Liver (tissue), 9 donors: ENCODE data around the gene FASTKD1. TPM values are rescaled to one million over a fixed set of nuclear protein-coding genes. Genes with fewer than 3 reads are reported as not detected.
A peak's percentile ranks its signal among the peaks of the same experiment; 100 is the strongest.

Experiments
- DNase-seq: peaks from one replicate; pipeline ENCODE4 v3.0.0-alpha.2; 2017; ENCODE audit warnings: low spot score
- H3K27ac ChIP-seq, 2 donors: one replicate each; pipeline ENCODE4 v1.7.0; 2013; ENCODE audit warnings: inconsistent platforms in 2 of 2, low read length in 2 of 2, control low read depth in 1 of 2, low read depth in 1 of 2, mild to moderate bottlenecking in 1 of 2
- H3K27me3 ChIP-seq, 4 donors: one replicate each; pipeline versions ENCODE4 v1.6.1 to v1.7.0; 2013; ENCODE audit warnings: low read length in 3 of 4, inconsistent platforms in 1 of 4, mild to moderate bottlenecking in 1 of 4, moderate library complexity in 1 of 4; ENCODE audit not compliant: control insufficient read depth in 4 of 4, insufficient read depth in 4 of 4
- H3K36me3 ChIP-seq, 4 donors: one replicate each; pipeline versions ENCODE4 v1.6.1 to v1.7.0; 2013; ENCODE audit warnings: low read length in 3 of 4, mild to moderate bottlenecking in 3 of 4, low read depth in 1 of 4, moderate library complexity in 1 of 4; ENCODE audit not compliant: control insufficient read depth in 4 of 4, insufficient read depth in 3 of 4
- H3K4me1 ChIP-seq, 4 donors: one replicate each; pipeline versions ENCODE4 v1.6.1 to v1.7.0; 2013; ENCODE audit warnings: low read length in 3 of 4, mild to moderate bottlenecking in 3 of 4, moderate library complexity in 1 of 4; ENCODE audit not compliant: control insufficient read depth in 4 of 4, insufficient read depth in 4 of 4
- H3K4me3 ChIP-seq, 3 donors: one replicate each; pipeline versions ENCODE4 v1.6.1 to v1.7.0; 2013; ENCODE audit warnings: low read length in 3 of 3, control low read depth in 1 of 3, low read depth in 1 of 3, mild to moderate bottlenecking in 1 of 3
- H3K9ac ChIP-seq, 2 donors: one replicate each; pipeline ENCODE4 v1.7.0; 2013; ENCODE audit warnings: low read length in 2 of 2, mild to moderate bottlenecking in 2 of 2, moderate library complexity in 2 of 2, control low read depth in 1 of 2, low read depth in 1 of 2
- H3K9me3 ChIP-seq, 4 donors: one replicate each; pipeline versions ENCODE4 v1.6.1 to v1.7.0; 2013; ENCODE audit warnings: low read length in 3 of 4; ENCODE audit not compliant: control insufficient read depth in 4 of 4
- EGR1 ChIP-seq, 2 donors: IDR thresholded peaks; 2 replicates each; pipeline ENCODE4 v1.6.1; 2016 to 2018; ENCODE audit warnings: antibody characterized with exemption in 2 of 2, low read depth in 2 of 2
- FOXA1 ChIP-seq: IDR thresholded peaks from 2 replicates; pipeline ENCODE4 v1.6.1; 2016; ENCODE audit warnings: antibody characterized with exemption
- FOXA2 ChIP-seq: IDR thresholded peaks from 2 replicates; pipeline ENCODE4 v1.6.1; 2016; ENCODE audit warnings: antibody characterized with exemption
- HNF4A ChIP-seq, 2 donors: conservative IDR thresholded peaks; 2 replicates each; pipeline ENCODE4 v1.6.1; 2016; ENCODE audit warnings: antibody characterized with exemption in 2 of 2, mild to moderate bottlenecking in 2 of 2
- HNF4G ChIP-seq: IDR thresholded peaks from 2 replicates; pipeline ENCODE4 v1.6.1; 2016; ENCODE audit warnings: antibody characterized with exemption
- JUND ChIP-seq, 2 donors: IDR thresholded peaks; 2 replicates each; pipeline ENCODE4 v1.6.1; 2016; ENCODE audit warnings: antibody characterized with exemption in 2 of 2
- RAD21 ChIP-seq, 2 donors: IDR thresholded peaks; 2 replicates each; pipeline ENCODE4 v1.6.1; 2016; ENCODE audit warnings: antibody characterized with exemption in 2 of 2, mild to moderate bottlenecking in 2 of 2
- TAF1 ChIP-seq: conservative IDR thresholded peaks from 2 replicates; pipeline ENCODE4 v1.6.1; 2016; ENCODE audit warnings: antibody characterized with exemption, mild to moderate bottlenecking
- YY1 ChIP-seq: IDR thresholded peaks from 2 replicates; pipeline ENCODE4 v1.6.1; 2016; ENCODE audit warnings: antibody characterized with exemption, mild to moderate bottlenecking
- WGBS: extraction: QIAGEN DNeasy Blood & Tissue Kit; methylation state at CpG from one replicate; pipeline ENCODE4 v1.1.7; 2013; 5-methylcytosine and 5-hydroxymethylcytosine counted together
- polyA plus RNA-seq, 2 donors: library from polyadenylated mRNA; stranded (reverse) in 1 of 2; unstranded in 1 of 2; fragments of 200-250 nt in 1 of 2; fragments of >200 nt in 1 of 2; fragmentation: Nextera tagmentation in 1 of 2; extraction: Ambion mirVana in 1 of 2; gene quantifications; one replicate each; pipeline versions ENCODE4 v1.2.1 to v1.2.3, GENCODE V29; 2013 to 2015
- total RNA-seq, 2 donors: library from RNA; depleted of rRNA; stranded (reverse); fragments of >200 nt; gene quantifications; one replicate each; pipeline ENCODE4 v1.2.3, GENCODE V29; 2014
- TF ChIP-seq, protein P1 (sequence below): IDR thresholded peaks from 2 replicates; pipeline ENCODE4 v1.6.1; 2016; ENCODE audit warnings: antibody characterized with exemption
- TF ChIP-seq, protein P2 (sequence below): fragments of 150-350 bp; IDR thresholded peaks from 2 replicates; pipeline ENCODE4 v1.5.1; 2017; ENCODE audit warnings: improper control_type of control experiment, low read depth, low read length; ENCODE audit not compliant: missing input control
- TF ChIP-seq, protein P3 (sequence below): IDR thresholded peaks from 2 replicates; pipeline ENCODE4 v1.6.1; 2016; ENCODE audit warnings: antibody characterized with exemption
- TF ChIP-seq, protein P4 (sequence below): IDR thresholded peaks from 2 replicates; pipeline ENCODE4 v1.6.1; 2016; ENCODE audit warnings: antibody characterized with exemption, mild to moderate bottlenecking
- donor health status: healthy.
- donor health status: healthy.
- donor health status: healthy.
- donor health status: healthy.
- donor health status: healthy.

The FASTKD1 gene
- total and polyA plus RNA-seq, 4 donors = 6.7 to 20.7 (median 16.2) TPM

DNA sequence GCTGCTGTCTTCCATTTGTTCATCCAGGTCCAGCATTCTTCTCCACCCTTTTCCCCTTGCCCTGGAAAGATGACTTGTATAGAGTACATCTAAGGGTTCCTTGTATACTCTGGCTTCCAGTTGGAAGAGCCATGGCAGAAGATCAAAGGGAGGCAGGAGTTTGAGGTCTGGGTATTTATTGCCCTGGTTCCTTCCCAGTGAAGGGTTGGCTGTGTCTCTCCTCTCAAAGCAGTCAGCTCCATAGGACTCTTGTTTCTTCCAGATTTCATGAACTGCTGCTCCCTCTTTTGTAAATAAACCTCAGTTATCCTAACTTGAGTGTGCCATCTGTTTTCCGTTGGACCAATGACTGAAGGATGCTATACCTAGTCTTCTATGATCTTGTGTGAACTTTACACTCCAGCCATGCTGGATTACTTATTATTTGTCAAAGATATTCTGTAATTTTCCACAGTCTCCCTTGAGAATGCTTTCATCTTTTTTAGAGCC is 88.0 kb downstream of the FASTKD1 start:
- Histone ChIP-seq H3K4me3 (no peak overlapping the region), H3K9ac (no peak overlapping the region), H3K27me3 (no peaks in the 10 kb centered on the region), H3K36me3 (peaks cover 4 to 13% (median 9%) of the 10 kb centered on the region in 4 donors), H3K27ac (no peak overlapping the region), H3K4me1 (no peaks in the 10 kb centered on the region), H3K9me3 (no peaks in the 10 kb centered on the region)
- no peak for DNase-seq
- 95% methylated on average over 1 of the region's 1 CpG for WGBS
- TF ChIP-seq FOXA2 (no peak), FOXA1 (no peak), YY1 (no peak)
- TF ChIP-seq, protein P1, sequence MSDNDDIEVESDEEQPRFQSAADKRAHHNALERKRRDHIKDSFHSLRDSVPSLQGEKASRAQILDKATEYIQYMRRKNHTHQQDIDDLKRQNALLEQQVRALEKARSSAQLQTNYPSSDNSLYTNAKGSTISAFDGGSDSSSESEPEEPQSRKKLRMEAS = no peak

DNA sequence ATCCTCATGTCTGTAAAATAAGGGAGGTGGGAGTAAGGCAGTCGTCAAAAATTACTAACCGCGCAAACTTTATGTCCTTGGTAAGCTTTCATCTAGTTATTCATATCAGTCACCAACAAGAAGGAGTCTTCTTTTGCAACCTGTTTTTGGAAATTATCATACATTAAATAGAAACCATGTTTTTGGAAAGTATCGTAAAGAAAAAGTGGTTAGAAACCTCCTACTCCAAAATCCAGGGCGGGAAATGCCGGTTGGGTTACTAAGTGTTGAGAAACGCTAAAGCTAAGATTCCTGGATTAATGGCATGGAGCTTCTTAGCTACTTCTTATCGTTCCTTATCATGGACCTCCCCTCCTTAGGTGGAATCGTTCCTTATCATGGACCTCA is 93.6 kb downstream of the FASTKD1 start:
- TF ChIP-seq, protein P1 = no peak
- TF ChIP-seq JUND (IDR thresholded peaks at IDR 0.05) (no peak), YY1 (no peak), EGR1 (IDR thresholded peaks at IDR 0.05; ENCODE audit: low read depth in 2 of 2) (no peak), TAF1 (no peak), FOXA2 (no peak), FOXA1 (no peak), HNF4A (conservative IDR thresholded peaks at IDR 0.05) (no peak), RAD21 (IDR thresholded peaks at IDR 0.05) (no peak), HNF4G (no peak)
- TF ChIP-seq, protein P2, sequence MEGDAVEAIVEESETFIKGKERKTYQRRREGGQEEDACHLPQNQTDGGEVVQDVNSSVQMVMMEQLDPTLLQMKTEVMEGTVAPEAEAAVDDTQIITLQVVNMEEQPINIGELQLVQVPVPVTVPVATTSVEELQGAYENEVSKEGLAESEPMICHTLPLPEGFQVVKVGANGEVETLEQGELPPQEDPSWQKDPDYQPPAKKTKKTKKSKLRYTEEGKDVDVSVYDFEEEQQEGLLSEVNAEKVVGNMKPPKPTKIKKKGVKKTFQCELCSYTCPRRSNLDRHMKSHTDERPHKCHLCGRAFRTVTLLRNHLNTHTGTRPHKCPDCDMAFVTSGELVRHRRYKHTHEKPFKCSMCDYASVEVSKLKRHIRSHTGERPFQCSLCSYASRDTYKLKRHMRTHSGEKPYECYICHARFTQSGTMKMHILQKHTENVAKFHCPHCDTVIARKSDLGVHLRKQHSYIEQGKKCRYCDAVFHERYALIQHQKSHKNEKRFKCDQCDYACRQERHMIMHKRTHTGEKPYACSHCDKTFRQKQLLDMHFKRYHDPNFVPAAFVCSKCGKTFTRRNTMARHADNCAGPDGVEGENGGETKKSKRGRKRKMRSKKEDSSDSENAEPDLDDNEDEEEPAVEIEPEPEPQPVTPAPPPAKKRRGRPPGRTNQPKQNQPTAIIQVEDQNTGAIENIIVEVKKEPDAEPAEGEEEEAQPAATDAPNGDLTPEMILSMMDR = no peak
- TF ChIP-seq, protein P3, sequence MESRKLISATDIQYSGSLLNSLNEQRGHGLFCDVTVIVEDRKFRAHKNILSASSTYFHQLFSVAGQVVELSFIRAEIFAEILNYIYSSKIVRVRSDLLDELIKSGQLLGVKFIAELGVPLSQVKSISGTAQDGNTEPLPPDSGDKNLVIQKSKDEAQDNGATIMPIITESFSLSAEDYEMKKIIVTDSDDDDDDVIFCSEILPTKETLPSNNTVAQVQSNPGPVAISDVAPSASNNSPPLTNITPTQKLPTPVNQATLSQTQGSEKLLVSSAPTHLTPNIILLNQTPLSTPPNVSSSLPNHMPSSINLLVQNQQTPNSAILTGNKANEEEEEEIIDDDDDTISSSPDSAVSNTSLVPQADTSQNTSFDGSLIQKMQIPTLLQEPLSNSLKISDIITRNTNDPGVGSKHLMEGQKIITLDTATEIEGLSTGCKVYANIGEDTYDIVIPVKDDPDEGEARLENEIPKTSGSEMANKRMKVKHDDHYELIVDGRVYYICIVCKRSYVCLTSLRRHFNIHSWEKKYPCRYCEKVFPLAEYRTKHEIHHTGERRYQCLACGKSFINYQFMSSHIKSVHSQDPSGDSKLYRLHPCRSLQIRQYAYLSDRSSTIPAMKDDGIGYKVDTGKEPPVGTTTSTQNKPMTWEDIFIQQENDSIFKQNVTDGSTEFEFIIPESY = no peak
- TF ChIP-seq, protein P4, sequence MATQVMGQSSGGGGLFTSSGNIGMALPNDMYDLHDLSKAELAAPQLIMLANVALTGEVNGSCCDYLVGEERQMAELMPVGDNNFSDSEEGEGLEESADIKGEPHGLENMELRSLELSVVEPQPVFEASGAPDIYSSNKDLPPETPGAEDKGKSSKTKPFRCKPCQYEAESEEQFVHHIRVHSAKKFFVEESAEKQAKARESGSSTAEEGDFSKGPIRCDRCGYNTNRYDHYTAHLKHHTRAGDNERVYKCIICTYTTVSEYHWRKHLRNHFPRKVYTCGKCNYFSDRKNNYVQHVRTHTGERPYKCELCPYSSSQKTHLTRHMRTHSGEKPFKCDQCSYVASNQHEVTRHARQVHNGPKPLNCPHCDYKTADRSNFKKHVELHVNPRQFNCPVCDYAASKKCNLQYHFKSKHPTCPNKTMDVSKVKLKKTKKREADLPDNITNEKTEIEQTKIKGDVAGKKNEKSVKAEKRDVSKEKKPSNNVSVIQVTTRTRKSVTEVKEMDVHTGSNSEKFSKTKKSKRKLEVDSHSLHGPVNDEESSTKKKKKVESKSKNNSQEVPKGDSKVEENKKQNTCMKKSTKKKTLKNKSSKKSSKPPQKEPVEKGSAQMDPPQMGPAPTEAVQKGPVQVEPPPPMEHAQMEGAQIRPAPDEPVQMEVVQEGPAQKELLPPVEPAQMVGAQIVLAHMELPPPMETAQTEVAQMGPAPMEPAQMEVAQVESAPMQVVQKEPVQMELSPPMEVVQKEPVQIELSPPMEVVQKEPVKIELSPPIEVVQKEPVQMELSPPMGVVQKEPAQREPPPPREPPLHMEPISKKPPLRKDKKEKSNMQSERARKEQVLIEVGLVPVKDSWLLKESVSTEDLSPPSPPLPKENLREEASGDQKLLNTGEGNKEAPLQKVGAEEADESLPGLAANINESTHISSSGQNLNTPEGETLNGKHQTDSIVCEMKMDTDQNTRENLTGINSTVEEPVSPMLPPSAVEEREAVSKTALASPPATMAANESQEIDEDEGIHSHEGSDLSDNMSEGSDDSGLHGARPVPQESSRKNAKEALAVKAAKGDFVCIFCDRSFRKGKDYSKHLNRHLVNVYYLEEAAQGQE = no peak
- Histone ChIP-seq H3K4me3 (peak overlapping the region; percentile 65 to 81 (median 78)), H3K36me3 (peaks cover 4 to 6% (median 4%) of the 10 kb centered on the region in 4 donors), H3K27ac (no peak overlapping the region), H3K9ac (peak overlapping the region; percentile 55 to 69), H3K4me1 (peaks cover 0 to 15% (median 3%) of the 10 kb centered on the region in 4 donors), H3K27me3 (no peaks in the 10 kb centered on the region), H3K9me3 (no peaks in the 10 kb centered on the region)
- DNase-seq = no peak
- WGBS = 46% methylated on average over 9 of the region's 9 CpGs

Other genes starting within 250 kb of the FASTKD1 start
- gene LRP2, start 211.3 kb downstream of the FASTKD1 start, total RNA-seq = 1 to 10 TPM in 1 of 2 donors, under 1 TPM in 1; 0.19 to 5.7 TPM
- under 1 TPM; 0.33 to 0.47 TPM for gene LRP2, start 211.3 kb downstream of the FASTKD1 start, polyA plus RNA-seq
- 1 to 10 TPM; 2.1 TPM for gene BBS5, start 94.4 kb downstream of the FASTKD1 start, total RNA-seq
- 1 to 10 TPM; 1.7 to 2.5 TPM for gene BBS5, start 94.4 kb downstream of the FASTKD1 start, polyA plus RNA-seq
- under 1 TPM; 0.23 to 0.33 TPM for gene KLHL41, start 64.2 kb downstream of the FASTKD1 start, total RNA-seq
- gene KLHL41, start 64.2 kb downstream of the FASTKD1 start, polyA plus RNA-seq = under 1 TPM; 0.10 to 0.28 TPM
- 10 to 100 TPM; 18.8 to 29.7 TPM for gene PPIG, start 10.5 kb upstream of the FASTKD1 start, total RNA-seq
- gene PPIG, start 10.5 kb upstream of the FASTKD1 start, polyA plus RNA-seq = 10 to 100 TPM; 15.2 to 49.3 TPM
- under 1 TPM; 0.08 to 0.33 TPM for gene CFAP210, start 120.5 kb upstream of the FASTKD1 start, total RNA-seq
- gene CFAP210, start 120.5 kb upstream of the FASTKD1 start, polyA plus RNA-seq = under 1 TPM; 0.02 to 0.42 TPM
- 1 to 10 TPM; 2.5 to 4.7 TPM for gene PHOSPHO2, start 120.6 kb upstream of the FASTKD1 start, total RNA-seq
- 1 to 10 TPM; 1.4 to 5.3 TPM for gene PHOSPHO2, start 120.6 kb upstream of the FASTKD1 start, polyA plus RNA-seq
- 10 to 100 TPM; 10.2 to 11.9 TPM for gene KLHL23, start 160.0 kb upstream of the FASTKD1 start, total RNA-seq
- gene KLHL23, start 160.0 kb upstream of the FASTKD1 start, polyA plus RNA-seq = 1 to 10 TPM; 2.6 to 5.3 TPM
- 10 to 100 TPM; 35.1 to 49.2 TPM for gene SSB, start 225.0 kb upstream of the FASTKD1 start, total RNA-seq
- gene SSB, start 225.0 kb upstream of the FASTKD1 start, polyA plus RNA-seq = 10 to 100 TPM; 29.9 to 61.4 TPM